ENCODE results near the gene SERPINA1. TPM values are rescaled to one million over a fixed set of nuclear protein-coding genes. Genes with fewer than 3 reads are reported as not detected.

Gene SERPINA1
- total RNA-seq, 4 donors from 2014 or later = 10.5 to 25.4 (median 18.9) TPM

DNA sequence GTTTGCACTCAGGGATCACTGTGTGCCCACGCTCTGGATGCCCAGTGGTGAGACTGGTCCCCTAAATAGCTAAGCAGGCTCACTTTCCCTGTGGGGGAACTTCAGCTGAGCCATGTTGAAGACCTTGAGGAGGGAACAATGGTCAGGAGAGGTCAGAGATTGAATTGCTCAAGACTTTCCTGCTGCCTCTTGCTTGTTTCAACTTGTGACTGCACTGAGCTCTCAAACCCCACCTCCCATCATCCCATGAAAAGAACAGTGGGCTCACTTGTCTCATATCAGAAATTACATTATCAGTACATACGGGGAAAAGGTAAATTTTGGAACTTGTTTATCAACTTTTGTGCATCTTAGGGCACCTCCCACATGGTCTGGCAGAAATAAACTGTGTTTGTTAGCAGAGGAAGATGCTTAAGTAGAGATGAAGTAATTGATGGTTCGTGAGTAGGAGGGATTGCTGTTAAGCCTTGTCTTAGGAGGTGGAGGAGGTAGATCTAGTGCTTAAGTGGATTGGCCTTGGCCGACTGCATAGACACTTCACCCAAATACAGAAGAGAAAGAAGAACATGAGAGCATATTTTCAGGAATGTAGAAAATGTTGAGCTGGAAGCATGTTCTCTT lies 15.0 kb upstream of the SERPINA1 start:
- H3K27ac ChIP-seq = no peak overlapping the region
- intact Hi-C loops (cut with DNase I) = no loop called here
- H3K9me3 ChIP-seq = no peaks in the 10 kb centered on the region
- H3K4me3 ChIP-seq (replicated peaks in 1 of 3) = no peak overlapping the region
- no peaks in the 10 kb centered on the region for H3K36me3 ChIP-seq
- H3K4me1 ChIP-seq = peaks cover 6 to 7% of the 10 kb centered on the region in 2 donors
- WGBS, 2 donors = 62 to 69% methylated on average over 4 of the region's 4 CpGs
- no peak for TF ChIP-seq POLR2A (IDR thresholded peaks at IDR 0.05)
- TF ChIP-seq, protein P1, sequence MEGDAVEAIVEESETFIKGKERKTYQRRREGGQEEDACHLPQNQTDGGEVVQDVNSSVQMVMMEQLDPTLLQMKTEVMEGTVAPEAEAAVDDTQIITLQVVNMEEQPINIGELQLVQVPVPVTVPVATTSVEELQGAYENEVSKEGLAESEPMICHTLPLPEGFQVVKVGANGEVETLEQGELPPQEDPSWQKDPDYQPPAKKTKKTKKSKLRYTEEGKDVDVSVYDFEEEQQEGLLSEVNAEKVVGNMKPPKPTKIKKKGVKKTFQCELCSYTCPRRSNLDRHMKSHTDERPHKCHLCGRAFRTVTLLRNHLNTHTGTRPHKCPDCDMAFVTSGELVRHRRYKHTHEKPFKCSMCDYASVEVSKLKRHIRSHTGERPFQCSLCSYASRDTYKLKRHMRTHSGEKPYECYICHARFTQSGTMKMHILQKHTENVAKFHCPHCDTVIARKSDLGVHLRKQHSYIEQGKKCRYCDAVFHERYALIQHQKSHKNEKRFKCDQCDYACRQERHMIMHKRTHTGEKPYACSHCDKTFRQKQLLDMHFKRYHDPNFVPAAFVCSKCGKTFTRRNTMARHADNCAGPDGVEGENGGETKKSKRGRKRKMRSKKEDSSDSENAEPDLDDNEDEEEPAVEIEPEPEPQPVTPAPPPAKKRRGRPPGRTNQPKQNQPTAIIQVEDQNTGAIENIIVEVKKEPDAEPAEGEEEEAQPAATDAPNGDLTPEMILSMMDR (IDR thresholded peaks at IDR 0.05) = no peak
- no peak for DNase-seq
- H3K27me3 ChIP-seq = no peaks in the 10 kb centered on the region

DNA sequence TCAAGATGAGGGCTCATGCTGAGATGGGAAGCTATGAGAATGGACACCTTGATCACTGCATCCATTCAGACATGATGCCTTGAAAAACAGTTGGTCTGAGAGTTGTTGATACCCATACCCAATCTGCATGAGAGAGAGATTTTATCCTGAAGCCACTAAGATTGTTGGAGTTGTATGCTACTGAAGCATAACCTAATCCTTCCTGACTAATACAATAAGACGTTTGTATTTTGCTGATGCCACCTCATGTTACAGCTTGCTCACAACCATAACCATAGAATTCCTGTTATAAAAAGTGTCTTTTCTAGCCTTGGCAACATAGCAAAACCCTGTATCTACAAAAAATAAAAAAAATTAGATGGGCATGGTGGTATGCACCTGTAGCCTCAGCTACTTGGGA lies 12.7 kb upstream of the SERPINA1 start:
- intact Hi-C loops (cut with DNase I) = no loop called here
- no peaks in the 10 kb centered on the region for H3K27me3 ChIP-seq
- no peak for TF ChIP-seq POLR2A (IDR thresholded peaks at IDR 0.05)
- TF ChIP-seq, protein P1 (IDR thresholded peaks at IDR 0.05) = no peak
- no peak overlapping the region for H3K27ac ChIP-seq
- no peak for DNase-seq
- H3K36me3 ChIP-seq = no peaks in the 10 kb centered on the region
- WGBS, 2 donors = 87 to 96% methylated on average over 1 of the region's 1 CpG
- H3K4me3 ChIP-seq (replicated peaks in 1 of 3) = no peak overlapping the region
- no peaks in the 10 kb centered on the region for H3K9me3 ChIP-seq
- H3K4me1 ChIP-seq = peaks cover 13 to 18% of the 10 kb centered on the region in 2 donors

DNA sequence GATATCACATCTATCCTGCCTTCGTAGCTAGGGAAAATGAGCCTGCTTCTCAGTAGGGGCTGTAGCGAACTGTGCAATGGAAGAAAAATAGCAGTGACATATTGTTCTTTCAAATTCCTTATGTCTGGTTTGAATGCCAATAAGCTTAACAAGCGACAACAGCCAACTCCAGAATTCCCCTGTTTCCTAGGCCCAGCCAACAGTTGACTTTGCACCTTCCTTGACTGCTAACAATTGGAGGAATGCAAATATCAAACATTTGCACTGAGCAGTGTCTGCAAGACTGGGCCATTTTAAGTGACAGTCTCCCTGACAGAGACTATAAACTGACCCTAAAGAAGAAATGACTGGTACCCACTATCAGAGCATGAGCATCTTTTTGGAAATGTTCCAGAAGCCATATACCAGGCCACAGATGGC lies 12.0 kb upstream of the SERPINA1 start:
- H3K27ac ChIP-seq = no peak overlapping the region
- no peak for DNase-seq
- H3K27me3 ChIP-seq = no peaks in the 10 kb centered on the region
- H3K36me3 ChIP-seq = no peaks in the 10 kb centered on the region
- TF ChIP-seq POLR2A (IDR thresholded peaks at IDR 0.05) = no peak
- TF ChIP-seq, protein P1 (IDR thresholded peaks at IDR 0.05) = no peak
- no peaks in the 10 kb centered on the region for H3K9me3 ChIP-seq
- peaks cover 13 to 18% of the 10 kb centered on the region in 2 donors for H3K4me1 ChIP-seq
- intact Hi-C loops (cut with DNase I) = no loop called here
- WGBS, 2 donors = 66 to 87% methylated on average over 3 of the region's 3 CpGs
- H3K4me3 ChIP-seq (replicated peaks in 1 of 3) = no peak overlapping the region

DNA sequence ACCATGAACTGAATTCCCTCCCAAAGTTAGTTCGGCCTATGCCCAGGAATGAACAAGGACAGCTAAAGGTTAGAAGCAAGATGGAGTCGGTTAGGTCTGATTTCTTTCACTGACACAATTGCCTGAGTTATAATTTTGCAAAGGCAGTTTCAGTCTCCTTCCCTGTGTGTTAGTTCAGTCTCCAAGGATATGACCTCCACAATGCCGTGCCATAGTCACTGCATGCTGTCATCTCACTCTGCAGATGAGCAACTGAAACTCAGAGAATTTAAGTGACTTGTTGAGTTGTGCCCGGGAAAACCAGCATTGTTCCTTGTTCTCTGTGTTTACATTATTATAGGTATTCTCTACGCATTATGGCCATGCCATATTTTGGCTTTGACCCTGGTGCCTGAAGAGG lies 10.1 kb upstream of the SERPINA1 start:
- no peak overlapping the region for H3K4me3 ChIP-seq (replicated peaks in 1 of 3)
- H3K9me3 ChIP-seq = no peaks in the 10 kb centered on the region
- intact Hi-C loops (cut with DNase I) = no loop called here
- peak overlapping the region in 2 of 3 donors; percentile 9 to 41 for H3K27ac ChIP-seq
- H3K36me3 ChIP-seq = no peaks in the 10 kb centered on the region
- DNase-seq = no peak
- 59 to 73% methylated on average over 5 of the region's 5 CpGs for WGBS, 2 donors
- no peaks in the 10 kb centered on the region for H3K27me3 ChIP-seq
- TF ChIP-seq POLR2A (IDR thresholded peaks at IDR 0.05) = no peak
- TF ChIP-seq, protein P1 (IDR thresholded peaks at IDR 0.05) = no peak
- H3K4me1 ChIP-seq = peaks cover 13 to 18% of the 10 kb centered on the region in 2 donors

DNA sequence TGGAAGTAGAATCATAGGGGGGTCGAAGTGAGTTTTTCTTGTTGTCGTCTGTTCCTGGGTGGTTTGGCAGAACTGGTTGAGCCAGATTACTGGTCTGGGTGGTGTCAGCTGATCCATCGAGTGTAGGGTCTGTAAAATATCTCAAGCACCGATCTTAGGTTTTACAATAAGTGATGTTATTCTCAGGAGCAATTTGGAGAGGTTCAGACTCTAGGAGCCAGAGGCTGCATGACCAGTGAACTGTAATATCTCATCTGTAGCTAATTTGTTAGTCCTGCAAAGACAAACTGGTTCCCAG lies 9.7 kb upstream of the SERPINA1 start:
- TF ChIP-seq POLR2A (IDR thresholded peaks at IDR 0.05) = no peak
- TF ChIP-seq, protein P1 (IDR thresholded peaks at IDR 0.05) = no peak
- peak overlapping the region in 2 of 3 donors; percentile 9 to 41 for H3K27ac ChIP-seq
- peaks cover 13 to 18% of the 10 kb centered on the region in 2 donors for H3K4me1 ChIP-seq
- no peaks in the 10 kb centered on the region for H3K27me3 ChIP-seq
- no peaks in the 10 kb centered on the region for H3K9me3 ChIP-seq
- H3K36me3 ChIP-seq = no peaks in the 10 kb centered on the region
- WGBS, 2 donors = 11 to 18% methylated on average over 4 of the region's 4 CpGs
- intact Hi-C loops (cut with DNase I) = no loop called here
- no peak overlapping the region for H3K4me3 ChIP-seq (replicated peaks in 1 of 3)
- peak; percentile 38 to 55 for DNase-seq
